Hindlimb muscle (tissue), 1 donor: ENCODE results near the gene CXCL13. TPM values are rescaled to one million over a fixed set of nuclear protein-coding genes. Genes with fewer than 3 reads are reported as not detected.

ENCODE experiments used
- polyA plus RNA-seq: library from polyadenylated mRNA; unstranded; fragments of 120-200 nt; gene quantifications from one replicate; pipeline ENCODE4 v1.2.1, GENCODE V29; 2013; ENCODE audit not compliant: insufficient read length

The CXCL13 gene
- polyA plus RNA-seq, 1 donor: 8.9 TPM

Other genes with a start within 250 kb of the CXCL13 start
- 35.4 TPM for gene CNOT6L, start 213.5 kb downstream of the CXCL13 start, polyA plus RNA-seq